Hypothalamus (tissue), 51 donors: ENCODE results near the gene UGT1A7.

ENCODE experiments used
- DNase-seq, 51 donors: peaks; one replicate each; lab custom pipeline; 2025; lab: John Stamatoyannopoulos, UW

Gene UGT1A7

DNA sequence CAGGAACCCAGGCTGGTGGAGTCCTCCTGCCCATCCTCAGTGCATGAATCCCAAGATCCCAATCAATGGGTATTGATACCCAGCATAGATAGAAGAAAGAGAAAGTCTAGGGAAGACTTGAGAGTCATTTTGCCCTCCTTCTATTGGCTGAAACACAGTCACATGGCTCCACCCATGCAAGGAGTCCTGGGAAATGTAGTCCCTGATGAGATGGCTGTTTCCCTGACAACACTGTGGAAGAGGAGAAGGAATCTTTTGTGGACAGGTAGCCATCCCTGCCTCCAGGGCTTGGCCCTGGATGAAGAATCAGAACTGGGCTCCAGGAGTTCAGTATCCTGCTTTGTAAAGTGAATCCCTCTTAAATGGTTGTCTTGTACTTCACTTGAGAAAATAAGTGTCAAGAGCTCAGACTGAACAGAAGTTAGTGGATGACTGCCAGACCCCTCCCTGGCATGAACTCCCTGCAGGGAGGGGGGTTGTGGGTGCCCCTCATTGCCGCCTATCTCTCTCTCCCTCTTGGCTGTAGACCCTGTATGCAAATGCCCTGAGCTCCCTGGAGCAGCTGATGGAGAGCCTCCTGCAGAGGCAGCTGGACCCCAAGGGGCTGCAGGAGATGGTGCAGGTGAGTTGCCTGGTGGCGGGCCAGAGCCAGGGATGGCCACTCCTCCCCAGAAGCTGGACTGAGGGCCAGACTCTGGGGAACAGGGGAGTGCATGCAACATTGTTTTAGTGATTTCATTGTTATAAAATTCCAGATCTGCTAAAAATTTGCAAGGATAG is 132.5 kb downstream of the UGT1A7 start:
- no peak for DNase-seq

DNA sequence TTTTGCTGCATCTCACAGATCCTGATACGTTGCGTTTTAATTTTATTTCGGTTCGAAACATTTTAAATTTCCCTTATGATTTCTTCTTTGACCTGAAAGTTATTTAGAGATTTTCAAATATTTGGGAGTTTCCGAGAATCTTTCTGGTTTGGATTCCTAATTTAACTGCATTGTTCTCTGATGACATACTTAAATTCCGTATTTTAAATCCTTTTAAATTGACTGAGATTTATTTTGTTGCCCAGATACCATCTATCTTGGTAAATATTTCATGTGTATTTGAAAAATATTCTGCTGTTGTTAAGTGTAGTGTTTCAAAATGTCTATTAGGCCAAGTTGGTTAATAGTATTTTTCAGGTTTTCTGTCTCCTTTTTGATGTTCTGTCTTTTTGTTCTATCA is 134.2 kb downstream of the UGT1A7 start:
- DNase-seq = no peak

DNA sequence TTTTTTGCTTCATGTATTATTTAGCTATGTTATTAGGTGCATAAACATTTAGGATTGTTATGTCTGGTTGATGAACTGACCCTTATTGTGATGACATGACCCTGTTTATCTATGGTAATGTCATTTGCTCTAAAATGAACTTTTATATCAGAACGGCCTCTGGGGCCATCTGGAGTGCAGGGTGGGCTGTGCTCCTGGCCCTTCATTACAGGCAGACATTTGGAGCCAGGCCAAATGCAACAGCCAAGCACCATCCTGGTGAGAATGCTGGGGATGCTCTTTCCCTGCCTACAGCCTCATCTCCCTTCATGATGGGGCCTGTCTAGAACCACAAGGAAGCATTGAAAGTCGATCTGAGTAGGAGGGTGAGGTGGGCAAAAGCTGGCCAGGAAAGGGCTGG is 134.6 kb downstream of the UGT1A7 start:
- DNase-seq = no peak

DNA sequence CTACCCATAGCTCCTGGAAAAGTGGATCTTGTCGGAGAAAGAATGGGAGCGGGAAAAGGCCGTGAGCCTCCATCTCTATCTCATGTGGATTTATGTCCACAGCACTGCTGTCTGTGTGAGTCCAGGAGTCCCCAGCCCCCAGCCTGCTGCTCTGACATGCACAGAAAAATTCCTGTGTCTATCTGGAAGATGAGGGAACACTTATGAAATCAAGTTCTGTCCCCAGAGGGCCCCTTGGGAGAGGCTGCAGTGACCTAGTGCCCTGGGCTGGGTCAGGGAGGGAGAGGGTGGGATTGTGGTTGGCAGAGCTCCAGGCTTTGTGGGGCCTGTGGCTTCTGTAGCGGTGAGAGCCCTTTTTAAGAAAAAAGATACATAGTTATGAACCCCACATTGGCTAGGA is 135.1 kb downstream of the UGT1A7 start:
- no peak for DNase-seq

DNA sequence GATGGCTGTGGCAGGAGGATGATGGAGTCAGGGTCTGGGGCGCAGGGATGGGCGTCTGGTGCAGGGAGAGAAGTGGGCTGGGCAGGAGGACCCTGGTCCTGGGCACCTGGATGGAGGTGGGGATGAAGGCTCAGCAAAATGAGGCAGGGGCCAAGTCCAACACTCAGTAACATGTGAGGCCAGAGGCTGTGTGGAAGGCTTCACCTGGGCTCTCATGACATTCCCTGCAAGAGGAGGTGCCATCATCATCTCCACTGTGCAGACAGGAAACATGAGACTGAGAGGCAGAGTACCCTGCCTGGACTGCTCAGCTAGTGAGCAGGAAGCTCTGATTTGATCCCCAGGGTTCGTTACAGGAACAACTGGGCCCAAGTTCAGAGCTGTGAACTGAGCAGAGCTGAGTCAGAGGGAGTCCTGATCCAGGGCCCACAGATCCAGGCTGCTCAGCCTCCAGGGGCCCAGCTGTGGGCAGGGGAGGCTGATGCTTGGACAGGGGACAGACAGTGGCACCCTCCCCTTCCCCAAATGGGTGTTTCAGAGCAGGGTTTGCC is 135.7 kb downstream of the UGT1A7 start:
- no peak for DNase-seq

DNA sequence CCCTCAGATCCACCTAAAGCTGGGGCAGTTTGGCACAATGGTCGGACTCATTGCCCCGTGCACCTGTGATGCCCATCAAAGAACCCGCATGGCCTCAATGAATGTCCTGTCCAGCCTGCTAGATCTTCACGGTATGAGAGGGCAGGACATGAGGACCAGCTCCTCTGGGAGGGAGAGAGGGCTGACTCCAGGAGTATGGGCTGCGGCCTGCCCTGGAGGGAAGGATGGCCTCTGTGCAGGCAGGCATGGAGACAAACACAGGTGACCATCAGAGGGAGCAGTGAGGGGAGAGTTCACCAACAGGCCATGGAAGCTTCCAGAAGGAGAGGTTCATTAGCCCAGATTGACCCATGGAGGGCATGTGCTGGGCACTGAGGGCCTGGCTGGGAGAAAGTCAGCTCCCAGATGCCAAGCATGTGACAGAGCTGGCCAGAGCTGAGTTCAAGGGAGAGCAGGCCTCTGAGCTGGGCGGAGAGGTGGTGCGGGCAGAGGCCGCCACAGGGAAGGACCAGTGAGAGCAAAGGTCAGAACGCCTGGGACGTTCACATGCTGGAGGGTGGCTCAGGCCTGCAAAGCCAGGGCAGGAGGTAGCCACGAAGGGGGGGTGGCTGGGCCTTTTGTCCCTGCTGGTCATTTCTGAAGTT is 136.4 kb downstream of the UGT1A7 start:
- DNase-seq = no peak

DNA sequence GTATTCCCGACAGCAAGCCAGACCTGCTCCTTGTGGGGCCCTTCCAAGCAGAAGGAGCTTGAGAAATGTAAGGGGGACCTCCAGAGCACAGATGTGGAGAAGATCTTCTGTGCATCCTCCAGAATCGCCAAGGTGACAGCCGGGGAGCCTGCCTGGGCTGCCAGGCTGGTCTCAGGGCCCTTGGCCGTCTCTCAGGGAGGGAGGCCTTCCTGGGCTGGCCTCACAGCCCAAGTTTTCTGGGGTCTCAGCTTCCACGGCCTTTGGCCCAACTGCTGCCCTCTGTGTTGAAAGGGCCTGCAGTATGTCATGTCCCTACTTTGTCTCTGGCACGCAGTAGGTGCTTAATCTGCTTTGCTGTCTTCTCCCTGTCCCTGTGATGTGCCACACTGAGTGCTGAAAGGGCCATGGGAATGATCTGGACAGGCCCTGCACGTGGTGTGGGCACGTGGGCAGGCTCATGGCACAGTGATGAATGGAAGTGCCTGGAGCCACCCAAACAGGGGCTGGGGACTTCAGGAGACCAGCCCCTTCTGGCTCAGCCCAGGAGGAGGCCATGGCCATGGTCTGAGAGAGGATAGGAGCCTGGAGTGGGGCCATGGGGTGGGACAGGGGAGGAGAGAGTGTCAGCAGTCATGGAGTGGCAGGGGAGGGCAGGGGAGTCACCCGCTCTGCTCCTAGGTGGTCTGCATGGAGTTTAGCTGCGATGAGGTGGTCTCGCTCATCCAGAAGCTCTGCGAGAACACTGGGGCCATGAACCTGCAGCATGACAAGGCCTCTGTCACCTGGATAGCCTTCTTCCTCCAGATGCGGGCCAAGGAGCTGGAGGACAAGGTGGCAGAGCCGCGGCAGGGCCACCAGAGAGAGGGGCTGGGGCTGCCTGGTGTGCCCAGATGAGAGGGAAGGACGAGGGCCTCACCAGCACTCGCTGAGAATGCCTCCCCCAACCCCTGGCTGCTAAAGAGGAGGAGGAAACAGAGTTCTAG is 137.2 kb downstream of the UGT1A7 start:
- no peak for DNase-seq

DNA sequence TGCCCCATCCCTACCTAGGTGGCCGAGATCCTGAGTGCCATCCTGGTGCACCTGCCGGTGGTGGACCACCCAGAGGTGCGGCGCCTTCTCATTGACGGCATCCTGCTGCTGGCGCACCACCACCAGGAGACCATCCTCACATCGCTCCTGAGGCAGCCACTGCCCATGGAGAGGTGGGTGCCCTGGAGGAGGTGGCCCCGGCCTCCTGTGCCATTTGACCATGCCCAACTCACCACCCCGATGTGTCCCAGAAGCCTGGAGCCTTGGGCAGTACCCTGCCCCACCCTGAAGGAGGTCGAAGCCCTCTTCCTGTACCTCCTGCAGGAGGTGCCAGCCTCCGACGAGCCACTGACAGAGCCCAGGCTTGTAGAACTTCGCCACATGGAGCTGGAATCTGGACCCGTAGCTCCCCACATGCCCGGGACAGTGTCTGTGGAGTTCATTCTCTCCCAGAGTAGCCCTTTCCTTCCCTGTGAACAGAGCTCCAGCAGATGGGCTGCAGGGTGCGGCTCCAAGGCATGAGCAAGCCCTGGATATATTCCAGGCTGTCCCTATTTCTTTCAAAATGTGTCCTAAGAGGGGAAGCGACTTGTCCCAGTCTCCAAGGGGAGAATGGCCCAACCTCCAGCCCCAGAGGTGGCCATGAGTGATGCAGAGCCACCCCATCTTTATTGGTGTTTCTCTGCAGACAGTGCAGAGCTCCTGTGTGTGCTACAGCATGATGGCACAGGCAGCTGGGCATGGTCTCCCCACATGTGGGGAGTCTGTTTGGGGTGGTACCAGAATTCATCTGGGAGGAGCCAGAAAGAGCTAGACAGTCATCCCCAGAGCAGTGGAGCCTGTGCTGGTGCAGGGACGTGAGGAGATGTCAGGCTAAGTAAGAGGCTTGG is 138.4 kb downstream of the UGT1A7 start:
- no peak for DNase-seq

DNA sequence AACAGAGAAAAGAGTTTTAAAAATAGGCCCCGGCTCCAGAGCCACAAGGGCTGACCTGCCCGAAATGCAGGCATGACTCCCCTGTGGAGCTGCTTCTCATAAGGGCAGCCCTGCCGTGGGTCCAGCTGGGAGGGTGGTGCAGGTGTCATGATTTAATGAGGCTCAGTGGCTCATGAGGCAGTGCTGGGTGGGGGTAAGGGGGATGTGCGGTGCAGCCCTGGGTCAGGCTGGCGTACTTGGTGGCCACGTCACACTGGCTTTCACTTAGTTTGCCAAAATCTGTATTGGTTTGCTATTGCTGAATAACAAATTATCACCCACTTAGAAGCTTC is 139.0 kb downstream of the UGT1A7 start:
- DNase-seq = no peak

DNA sequence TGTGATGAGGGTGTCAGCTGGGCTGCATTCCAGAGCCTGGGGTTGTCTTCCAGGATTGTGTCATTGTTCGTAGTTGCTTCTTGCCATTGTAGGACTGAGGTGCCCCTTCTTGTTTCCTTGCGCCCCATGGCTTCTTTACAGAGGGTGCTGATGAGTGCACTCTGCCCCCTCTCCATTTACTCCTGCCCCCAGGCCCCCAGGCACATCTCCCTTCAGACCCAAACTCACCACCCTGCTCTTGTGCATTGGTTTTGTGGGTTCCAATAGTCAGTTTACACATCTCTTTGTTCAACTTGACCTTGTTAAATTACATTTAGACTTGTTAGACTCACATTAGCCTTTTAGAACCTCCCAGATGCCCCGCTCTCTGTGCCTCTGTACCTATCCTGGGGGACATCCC is 139.5 kb downstream of the UGT1A7 start:
- no peak for DNase-seq

DNA sequence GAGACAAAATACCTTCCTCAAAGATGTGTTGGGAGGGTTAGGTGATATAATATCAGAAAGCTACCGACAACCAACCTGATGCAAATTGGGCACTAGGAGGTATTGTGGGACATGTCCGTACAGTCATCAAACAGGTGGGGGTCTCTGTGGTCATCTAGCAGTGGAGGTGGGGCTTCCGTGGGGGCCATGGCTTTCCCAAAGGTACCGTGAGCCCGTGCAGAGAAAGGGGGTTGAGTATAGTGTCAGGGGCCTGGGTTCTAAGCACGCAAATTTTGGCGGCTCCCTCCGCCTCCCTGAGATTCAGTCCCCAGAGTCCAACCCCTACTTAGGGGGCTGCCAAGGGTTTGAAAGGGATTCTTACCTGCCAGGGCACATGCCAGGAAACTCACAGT is 140.0 kb downstream of the UGT1A7 start:
- DNase-seq = no peak

DNA sequence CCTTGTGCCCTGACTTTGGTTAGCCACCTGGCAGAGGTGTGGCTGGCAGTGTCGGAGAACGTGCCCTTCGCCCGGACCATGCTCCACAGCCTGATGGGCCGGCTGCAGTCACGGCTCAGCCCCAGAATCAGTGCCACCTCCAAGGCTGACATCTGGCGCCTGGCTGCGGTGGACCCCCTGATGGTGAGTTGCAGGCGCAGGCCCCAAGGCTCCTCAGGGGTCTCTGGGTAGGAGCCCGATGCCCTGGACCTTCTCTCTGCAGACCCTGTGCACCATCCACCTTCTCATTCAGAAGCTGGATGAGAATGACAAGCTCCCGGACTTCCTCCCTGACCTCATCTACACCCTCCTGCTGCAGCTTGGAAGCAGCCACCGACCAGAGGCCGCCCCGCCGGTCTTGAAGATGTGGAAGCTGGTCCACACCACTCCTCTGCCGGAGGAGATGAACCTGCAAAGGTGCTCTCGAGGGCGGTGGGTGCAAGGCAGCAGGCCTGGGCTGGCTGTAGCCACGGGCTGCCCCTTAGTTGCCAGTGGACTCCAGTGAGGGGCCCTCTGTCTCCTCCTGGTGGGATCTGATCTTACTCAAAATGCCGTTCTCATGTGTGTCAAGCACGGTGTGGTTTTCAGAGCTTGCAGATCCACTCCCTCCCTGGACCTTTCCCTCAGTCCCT is 140.5 kb downstream of the UGT1A7 start:
- no peak for DNase-seq
